T-helper 9 cell (primary cell): ENCODE measurements around the gene PAPSS2.
"Not testable (repeated sequence)": the region's sequence is repeated elsewhere in the genome, so short reads cannot be mapped to it uniquely, and the experiment has no call there.

Source experiments
- DNase-seq: peaks from one replicate; pipeline ENCODE4 v3.0.0-alpha.2; 2020

PAPSS2 gene

DNA sequence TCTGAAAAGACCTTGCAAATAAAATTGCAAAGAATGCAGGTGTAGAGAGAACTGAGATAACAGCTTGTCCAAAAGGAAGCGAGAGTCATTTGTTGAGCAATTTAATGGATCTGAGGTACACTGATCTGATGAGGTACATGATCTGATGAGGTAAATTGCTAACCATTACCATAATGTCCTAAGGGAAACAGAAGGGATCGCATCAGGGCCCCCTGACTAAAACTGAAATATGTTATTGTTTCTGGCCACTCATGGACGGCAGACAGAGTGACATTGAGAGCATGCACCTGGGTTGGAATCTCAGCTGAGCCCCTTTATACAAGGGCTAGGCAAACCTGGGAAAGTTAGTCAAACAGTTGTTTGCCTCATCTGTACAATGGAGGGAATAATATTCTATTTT lies 15.8 kb upstream of the PAPSS2 start:
- DNase-seq = no peak

DNA sequence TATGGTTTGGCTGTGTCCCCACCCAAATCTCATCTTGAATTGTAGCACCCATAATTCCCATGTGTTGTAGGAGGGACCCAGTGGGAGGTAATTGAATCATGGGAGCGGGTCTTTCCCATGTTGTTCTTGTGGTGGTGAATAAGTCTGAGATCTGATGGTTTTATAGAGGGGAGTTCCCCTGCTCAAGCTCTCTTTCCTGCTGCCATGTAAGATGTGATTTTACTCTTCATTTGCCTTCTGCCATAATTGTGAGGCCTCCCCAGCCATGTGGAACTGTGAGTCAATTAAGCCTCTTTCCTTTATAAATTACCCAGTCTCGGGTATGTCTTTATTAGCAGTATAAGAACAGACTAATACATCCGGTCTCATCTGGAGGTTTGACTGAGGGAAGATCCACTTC lies 15.2 kb upstream of the PAPSS2 start:
- not testable (repeated sequence) for DNase-seq

DNA sequence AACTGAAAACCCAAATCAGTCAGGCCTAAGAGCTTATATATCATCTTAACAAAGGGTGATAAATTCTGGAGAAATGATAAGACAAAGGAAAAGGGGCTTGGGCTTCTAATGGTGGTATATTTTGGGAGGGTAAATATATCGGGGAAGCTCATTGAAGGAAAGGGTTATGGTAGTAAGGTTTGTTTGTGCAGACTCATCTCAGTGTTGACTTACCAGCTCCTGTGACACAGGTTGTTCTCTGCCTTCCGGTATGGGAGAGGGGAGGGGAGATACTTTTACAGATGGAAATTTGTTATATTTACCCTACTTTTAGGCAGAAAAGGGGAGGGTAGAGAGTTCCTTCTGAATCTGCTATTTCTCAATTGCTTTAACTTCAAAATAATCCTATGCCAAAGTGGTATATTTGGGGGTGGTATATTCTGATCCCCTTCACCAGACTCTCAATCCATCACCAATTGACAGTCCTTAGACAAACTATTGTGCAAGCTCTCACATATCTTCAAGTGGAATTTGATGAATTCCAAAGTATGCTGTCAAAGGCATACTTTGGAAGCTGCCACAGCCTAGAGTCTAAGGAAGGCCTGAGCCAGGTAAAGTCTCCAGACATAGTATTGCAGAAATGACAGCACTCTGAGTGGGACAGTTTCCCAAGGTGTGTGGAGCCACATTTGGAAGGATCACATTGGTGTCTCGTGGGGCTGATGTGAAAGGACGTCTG lies 13.3 kb upstream of the PAPSS2 start:
- DNase-seq = no peak

DNA sequence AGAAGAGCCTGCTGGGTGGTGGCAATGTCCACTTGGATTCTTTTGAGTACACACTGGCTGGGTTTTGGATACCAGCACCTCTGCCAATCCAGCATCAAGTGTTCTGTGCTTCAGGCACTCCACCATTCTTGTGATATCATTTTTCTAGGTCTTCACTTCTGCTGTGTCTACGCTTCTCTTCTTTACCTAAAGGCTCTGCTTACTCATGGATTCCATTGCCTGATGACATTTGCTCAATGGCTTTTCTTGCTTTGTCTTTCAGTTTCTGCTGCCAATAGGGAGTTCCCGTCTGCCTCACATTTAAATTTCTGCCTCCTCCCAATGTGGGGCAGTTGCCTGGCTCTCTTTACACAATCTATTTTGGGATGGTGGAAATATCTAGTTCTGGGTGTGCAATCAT lies 12.7 kb upstream of the PAPSS2 start:
- no peak for DNase-seq

DNA sequence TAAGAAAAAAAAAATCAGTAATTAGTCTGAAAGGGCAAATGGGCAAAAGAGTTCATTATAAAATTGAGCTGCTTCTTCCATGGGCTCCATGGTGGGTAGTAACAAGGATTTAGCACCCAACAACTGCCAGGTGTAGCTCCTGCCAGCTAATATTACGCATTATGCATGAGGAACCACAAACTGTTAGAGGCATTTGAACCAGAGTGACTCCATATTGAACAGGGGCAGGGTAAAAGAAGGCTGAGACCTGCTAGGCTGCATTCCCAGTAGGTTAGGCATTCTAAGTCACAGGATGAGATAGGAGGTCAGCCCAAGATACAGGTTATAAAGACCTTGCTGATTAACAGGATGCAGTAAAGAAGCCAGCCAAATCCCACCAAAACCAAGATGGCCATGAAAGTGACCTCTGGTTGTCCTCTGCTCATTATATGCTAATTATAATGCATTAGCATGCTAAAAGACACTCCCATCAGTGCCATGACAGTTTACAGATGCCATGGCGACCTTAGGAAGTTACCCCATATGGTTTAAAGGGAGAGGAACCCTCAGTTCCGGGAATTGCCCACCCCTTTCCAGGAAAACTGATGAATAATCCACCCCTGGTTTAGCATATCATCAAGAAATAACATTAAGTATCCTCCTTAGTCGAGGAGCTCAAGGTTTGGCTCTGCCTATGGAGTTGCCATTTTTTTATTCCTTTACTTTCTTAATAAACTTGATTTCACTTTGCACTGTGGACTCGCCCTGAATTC lies 8.7 kb upstream of the PAPSS2 start:
- DNase-seq = no peak

DNA sequence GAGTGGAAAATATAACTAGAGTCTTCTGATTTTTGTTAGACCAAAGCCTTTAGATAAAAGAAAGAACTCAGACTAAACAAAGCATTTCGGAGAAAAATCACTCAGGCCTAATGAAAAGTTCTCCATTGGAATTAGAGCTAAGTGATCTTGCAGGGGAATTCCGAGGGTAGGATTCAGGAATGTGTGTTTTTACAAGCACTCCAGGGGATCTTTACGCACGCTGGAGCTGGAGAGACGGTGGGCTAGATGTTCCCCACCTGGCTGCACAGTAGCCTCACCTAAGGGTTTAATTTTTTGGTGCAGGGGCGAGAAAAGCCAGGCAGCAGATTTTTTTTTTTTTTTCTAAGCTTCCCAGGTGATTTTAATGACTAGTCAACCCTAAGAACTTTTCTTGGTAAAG lies 7.9 kb upstream of the PAPSS2 start:
- no peak for DNase-seq

DNA sequence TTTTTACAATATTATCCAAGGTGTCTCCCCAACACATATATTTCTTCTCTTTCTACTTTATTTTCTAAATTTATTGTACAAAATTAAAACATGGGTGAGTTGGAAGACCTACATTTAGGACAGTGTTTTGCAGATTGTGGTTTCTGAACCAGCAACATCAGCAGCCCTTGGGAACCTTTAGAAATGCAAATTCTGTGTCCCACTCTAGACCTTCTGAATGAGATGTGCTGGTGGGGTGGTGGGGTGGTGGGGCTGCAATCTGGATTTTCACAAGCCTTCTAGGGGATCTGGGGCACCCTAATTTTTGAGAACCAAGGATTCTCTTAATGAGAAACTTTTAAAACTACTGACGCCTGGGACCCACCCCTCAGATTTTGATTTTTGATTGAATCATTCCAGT lies 7.4 kb upstream of the PAPSS2 start:
- no peak for DNase-seq

DNA sequence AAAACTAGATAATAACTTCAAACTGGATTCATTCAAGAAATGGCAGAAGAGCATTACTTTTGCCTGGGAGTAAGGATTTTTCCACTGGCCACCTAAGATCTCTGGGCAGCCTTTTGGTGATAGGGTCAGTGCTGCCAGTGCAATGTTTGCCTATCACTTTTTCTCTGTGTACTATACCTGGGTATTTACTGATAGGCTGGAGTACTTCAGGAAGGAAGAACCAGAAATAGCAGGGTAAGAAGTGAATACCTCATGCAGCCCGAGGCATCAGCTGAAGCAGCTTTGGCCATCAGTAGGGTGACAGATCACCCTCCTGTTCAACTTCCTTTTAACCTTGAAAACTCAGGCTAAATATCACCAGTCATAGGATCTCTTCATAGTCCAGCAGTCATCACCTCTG lies 5.5 kb upstream of the PAPSS2 start:
- DNase-seq = no peak

DNA sequence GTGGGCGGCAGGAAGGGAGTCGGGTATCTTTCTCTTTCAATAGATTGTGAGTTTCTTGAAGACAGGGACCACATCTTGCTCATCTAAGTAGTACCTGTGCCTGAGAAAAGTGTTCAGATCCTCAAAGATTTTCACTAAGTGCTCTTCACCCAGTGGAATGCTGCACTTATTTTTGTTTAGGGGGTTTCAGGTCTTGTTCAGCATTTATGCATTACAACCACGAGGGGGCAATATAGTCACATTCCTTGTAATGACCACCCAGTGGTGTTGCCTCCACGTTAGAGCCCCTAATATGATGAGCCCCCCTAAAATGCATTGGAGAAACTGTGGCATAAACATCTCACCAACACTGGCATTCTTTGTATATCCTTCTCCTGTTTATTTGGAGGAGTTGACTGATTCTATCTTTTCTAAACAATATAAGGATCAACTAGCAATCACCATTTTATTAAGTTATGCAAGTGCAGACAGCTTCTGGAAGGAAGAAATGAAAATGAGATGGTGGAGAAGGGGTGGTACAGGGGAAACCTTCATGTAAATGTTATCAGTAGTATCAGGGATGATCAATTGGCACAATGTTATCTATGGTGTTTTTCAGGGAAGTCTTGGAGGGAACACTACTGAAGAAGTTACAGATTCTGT lies 3.1 kb upstream of the PAPSS2 start:
- DNase-seq = no peak

DNA sequence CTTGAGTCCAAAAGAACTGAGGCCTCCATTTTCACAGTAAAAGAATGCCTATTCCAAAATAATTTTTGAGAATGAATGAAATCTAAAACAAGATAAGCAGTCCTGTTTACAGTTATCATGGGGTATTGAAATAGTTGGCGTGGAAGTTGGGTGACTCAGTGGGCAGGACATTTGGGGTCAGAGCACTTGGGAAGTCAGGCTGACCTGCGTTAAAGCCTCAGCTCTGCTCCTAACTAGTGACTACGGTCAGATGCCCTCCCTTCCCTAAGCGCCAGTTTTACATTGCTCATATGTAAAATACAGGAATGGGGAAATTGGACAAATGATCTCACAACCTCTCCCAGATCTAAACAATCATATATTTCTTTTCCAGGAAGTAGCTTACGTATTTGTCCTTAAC lies 2.3 kb upstream of the PAPSS2 start:
- no peak for DNase-seq

DNA sequence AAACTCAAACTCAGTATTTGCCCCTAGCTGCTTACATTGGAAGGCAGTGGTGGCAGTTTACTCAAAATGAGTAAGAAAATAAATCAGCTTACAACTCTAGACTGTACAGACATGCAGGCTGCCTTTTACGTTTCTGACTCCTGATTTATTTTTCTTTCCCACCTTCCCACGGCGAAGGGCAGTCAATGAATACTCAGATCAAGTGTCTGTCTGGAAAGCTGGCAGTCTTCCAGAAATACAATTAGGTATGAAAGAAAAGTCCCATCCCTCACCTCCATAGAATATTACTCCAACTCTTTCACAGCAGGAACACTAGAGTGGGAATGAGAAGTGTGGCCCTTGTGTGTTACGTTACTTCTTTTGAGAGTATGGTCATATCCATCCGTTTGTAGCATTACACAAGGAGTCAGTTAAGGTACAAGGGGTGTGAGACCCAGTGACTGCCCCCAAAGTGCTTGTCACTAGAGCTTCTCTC lies 1.3 kb upstream of the PAPSS2 start:
- no peak for DNase-seq

DNA sequence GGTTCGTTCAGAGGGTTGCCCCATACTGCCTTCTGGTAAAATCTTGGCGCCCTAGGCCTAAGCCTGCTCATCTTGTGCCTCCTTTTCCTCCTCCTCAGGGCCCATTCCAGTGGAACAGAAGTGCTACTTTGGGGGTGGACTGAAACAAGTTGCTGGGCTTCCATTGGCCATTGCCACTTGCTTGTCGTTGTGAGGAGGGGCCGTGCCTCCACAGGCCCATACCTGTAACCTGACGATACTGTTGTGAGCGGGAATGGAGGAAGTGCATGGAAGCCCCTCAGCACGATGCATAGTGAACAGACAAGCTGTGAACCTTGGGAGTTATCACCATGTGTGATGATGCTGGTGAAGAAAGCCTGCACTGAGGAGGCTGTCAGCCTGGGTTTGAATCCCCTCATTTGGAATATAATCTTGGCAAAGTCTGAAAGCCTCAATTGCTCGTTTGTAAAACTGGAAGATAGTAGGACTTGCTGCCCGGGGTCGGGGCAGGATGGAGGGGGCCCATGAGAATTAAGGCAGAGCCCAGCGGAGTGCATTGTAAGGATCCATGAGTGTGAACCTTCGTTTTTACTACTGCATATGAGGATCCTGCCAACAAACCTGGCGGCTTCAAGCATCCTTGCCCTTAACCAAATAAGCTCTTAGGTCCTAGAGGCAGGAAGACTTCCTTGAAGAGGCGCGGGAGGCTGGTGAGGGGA lies 671 bp upstream of the PAPSS2 start:
- DNase-seq = no peak

DNA sequence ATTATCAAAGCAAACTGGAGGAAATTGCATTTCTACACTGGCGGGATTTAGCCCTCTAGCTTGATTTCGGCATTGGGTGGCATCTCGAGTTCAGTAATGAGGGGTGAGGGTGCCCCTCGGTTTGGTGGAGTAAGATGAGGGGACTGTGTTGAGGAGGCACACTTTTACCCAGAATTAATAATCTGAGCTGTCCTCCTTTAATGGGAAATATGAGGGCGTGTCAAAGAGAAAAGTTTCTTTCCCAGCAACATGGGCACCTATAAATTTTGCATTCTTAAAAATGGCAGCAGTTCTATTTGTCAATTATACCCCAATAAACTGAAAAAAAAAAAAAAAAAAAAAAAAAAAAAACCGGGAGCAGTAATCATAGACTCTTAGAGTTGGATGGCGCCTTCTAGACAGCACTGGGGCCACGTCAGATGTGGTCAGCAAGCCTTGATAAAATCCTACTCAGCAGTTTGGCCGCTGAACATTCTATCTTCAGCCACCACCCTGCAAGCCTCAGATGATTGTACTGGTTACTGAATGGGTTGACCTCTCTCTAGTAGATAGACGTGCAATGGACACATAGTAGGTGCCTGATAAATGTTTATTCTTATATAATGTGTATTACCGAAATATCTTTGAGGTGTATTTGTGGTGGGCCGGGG lies 931 bp downstream of the PAPSS2 start:
- DNase-seq = no peak

DNA sequence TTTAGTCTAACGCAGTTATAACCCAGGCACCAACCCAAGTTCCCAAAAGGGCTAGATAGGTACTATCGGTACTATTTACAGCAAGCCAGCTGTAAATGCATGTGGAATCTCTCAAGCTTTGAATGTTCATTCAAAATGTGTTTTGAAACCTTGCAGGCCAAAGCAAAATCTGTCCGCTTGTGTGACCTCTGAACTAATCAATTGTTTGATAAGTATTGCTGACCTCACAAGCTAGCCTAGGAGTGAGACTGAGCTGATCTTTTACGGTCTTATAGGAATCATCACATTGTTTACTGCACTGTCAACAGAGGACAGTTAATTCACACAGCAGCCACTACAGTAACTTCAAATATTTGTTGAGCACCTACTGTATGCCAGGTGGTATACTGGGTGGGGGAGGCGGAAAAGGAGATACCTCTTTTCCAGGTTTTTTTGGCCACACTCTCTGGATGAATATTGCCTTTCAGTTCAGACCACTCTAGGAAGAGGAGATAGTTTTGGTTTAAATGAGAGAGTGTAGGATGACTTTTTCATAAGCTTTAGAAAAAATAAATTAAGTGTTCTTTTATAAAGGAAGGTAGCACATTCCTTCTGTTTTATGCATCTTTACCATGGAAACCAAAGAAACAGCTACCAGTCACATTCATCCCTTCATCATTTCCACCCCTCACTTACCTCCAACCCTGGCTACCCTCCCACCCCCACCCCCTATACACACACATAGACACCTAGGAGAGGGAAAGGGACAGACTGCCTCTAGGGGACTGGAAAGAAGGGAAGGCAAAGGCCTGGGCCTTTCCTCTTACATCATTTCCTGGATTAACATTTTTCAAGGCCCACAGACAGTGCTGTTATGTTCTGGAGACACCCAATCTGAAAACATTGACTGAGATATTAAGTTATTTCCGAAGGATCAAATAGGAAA lies 2.4 kb downstream of the PAPSS2 start:
- DNase-seq = no peak

DNA sequence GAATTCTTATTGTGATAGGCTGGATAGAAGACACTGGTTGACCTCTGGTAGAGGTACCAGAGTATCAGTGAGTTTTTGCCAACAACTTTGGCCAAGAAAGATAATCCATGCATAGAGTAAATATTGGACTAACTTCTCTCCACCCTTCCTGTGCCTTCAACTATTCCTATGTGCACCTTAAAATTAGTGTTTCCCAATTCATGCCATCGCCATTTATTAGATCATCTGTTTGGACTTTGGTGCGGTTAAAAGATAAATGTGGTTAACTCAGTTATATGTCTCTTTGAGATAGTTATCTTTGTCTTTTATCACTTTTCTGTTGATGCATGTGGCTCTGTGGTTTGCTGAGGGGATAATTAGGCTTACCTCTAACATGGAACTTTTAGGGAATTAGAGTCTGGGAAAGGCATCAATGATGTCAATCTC lies 4.6 kb downstream of the PAPSS2 start:
- no peak for DNase-seq

DNA sequence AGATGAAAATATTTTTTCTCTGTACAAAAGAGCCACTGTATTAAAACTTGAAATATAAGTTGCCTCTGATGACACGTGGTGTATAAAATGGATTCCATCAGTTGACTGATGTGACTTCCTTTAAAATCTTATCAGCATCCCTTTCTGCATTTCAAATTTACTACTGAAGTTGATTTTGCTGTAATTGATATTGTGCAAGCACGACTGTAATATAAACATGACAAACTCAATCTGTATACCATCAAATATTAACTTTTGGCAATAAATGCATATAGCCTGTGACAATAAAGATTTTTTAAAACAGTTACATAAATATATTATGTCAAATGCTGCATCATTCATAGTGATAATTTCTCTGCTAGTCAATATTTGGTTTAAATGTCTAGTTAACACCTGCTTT lies 7.8 kb downstream of the PAPSS2 start:
- no peak for DNase-seq

DNA sequence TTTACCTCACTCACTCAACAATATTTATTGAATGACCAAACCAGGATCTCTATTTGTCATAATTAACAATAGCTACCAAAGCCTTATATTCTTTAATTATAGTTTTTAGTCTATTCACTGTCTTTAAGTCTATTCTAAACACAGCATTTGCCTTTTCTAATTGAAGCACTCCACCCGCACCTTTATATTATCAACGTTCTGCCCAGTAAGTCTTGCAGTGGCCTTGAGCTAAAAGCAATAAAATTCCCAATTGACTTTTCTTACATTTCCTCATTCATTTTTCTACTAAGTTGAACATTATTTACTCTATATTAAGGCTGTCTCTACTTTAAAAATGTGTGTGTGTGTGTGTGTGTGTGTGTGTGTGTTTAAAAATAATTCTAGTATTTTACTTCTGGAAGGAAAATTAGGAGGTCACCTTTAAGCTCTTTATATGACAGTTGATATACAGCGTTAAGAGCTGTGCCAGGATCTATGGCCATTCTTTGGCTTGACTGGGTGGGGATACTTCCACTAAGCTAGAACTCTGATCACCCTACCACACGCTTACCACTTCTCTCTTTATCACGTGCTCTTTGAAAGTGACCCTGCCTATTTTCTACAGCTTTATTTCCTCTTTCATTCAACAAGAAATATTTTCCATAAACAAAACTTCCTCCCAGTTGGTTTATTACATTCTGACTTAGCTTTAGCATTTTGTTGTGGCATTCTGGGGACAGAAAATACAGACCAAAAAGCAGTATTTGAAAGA lies 8.8 kb downstream of the PAPSS2 start:
- no peak for DNase-seq

DNA sequence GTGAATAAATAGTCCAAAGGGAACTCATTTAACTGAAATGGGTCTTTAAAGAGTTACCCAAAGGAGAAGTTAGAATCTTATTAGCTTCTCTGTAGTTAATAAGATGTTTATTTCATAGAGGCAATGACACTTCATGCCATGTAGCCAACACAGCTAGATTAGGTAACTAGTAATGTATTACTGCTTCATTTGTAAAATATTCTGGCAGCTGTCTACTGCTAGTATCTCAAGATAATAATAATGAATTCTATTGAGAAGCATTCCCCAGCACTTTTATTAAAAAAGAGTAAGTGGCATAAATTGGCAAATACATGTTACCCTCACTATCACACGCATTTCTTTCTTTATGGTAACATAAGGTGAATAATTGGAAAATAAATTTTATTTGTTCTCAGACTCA lies 10.1 kb downstream of the PAPSS2 start:
- no peak for DNase-seq

DNA sequence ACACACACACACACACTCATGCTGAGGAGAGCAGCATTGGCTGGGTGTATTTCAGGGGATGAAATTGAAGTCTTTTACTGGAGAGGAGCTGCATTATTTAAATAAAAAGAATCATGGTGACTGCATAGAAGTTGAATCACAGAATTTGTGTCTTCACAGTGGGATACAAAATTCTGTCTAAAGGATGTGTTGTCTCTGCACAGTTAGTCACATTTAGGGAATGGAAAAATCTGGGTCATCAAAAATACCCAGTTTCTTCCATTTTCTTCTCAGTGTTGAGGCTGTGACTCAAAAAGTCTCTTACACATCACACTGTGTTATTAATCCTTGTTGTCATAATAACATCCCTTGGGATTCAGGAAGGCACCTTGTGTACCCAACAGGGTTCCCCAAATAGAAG lies 10.9 kb downstream of the PAPSS2 start:
- DNase-seq = no peak

DNA sequence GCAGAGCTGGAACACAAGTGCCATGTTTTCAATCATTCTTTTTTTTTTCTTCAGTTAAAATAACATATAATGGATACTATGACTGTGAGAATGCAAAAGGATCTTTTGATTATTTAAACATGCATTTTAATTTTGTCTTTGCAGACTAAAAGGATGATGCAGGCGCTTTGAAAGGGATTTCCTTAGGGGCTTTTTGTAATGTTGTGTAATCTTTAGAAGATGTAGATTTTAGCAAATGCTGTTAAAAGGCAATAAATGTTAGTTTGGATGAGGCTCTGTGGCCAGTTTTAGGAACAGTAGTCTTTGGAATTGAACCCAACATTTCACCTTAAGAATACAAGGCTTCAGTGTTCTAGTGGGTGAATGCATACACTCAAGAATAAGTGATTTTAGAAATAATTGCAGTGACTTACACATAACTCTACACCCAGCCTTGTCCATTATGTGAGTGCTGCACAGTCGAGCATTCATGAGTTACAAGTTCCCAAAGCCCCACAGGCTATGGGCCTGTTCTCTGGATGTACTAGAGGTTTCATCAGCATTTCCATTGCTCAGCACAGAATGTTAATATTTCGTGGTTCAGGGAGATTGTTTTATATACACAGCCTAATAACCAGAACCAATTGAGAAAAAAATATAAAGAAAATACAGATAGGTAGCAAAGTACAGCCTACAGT lies 11.6 kb downstream of the PAPSS2 start:
- no peak for DNase-seq
